HCT116 (cell line): ENCODE results near the gene CCL7. TPM values are rescaled to one million over a fixed set of nuclear protein-coding genes. Genes with fewer than 3 reads are reported as not detected.

ENCODE experiments used
- ATAC-seq: fragments of 200-7000 bp; cut with Tn5 transposase; 2 replicates; pipeline ENCODE4 v1.9.1; 2020; ENCODE audit warnings: mild to moderate bottlenecking, moderate library complexity
- BruUV-seq: library from RNA; stranded (reverse); fragments of 400-500 nt; replicated peaks from 2 replicates; lab custom pipeline; 2021; lab: Mats Ljungman, UMichigan
- CTCF ChIA-PET: fragments of 300-600 bp; sonication (Branson Sonifier 250); formaldehyde crosslinking; loops from one replicate; lab custom pipeline; 2021; ENCODE audit warnings: antibody characterized with exemption; lab: Charles Lee
- POLR2A ChIA-PET: fragments of 300-600, 350-600 bp; sonication (Branson Sonifier 250); formaldehyde crosslinking; loops from one replicate; lab custom pipeline; 2021; ENCODE audit warnings: antibody characterized with exemption; lab: Charles Lee
- RAD21 ChIA-PET, 2 experiments: fragments of 300-600 bp; sonication (Branson Sonifier 250); formaldehyde crosslinking; loops; one replicate each; lab custom pipeline; 2023; ENCODE audit warnings: low total read pairs in 2 of 2; ENCODE audit not compliant: uncharacterized antibody in 2 of 2, unreplicated experiment in 2 of 2, low non-redundant PET in 1 of 2; lab: Charles Lee
- DNase-seq: peaks from one replicate; pipeline ENCODE4 v3.0.0-alpha.2; 2010; ENCODE audit warnings: low read depth, low spot score
- H2AFZ ChIP-seq: fragments of 200-600 bp; shearing (Covaris generic), sonication (generic); 2 replicates; pipeline ENCODE4 v1.6.1; 2017; ENCODE audit warnings: low read depth, mixed run types, mixed read lengths, antibody characterized with exemption, low read length; ENCODE audit not compliant: poor library complexity, severe bottlenecking
- H3K27ac ChIP-seq: 2 replicates; pipeline ENCODE4 v1.5.1; 2012; ENCODE audit warnings: low read depth, low read length
- H3K27me3 ChIP-seq: fragments of 200-600 bp; sonication (generic); 2 replicates; pipeline ENCODE4 v1.6.1; 2016; ENCODE audit warnings: mixed run types, low read length, mixed read lengths; ENCODE audit not compliant: insufficient read depth
- H3K36me3 ChIP-seq, 2 experiments: fragments of 200-500 bp in 1 of 2; fragments of 200-600 bp in 1 of 2; sonication (Bioruptor generic) in 1 of 2; sonication (generic) in 1 of 2; 2 replicates each; pipeline versions ENCODE4 v1.5.1 to v1.6.1; 2014 to 2016; ENCODE audit warnings: low read length in 2 of 2, inconsistent platforms in 1 of 2, mixed read lengths in 1 of 2, mixed run types in 1 of 2; ENCODE audit not compliant: insufficient read depth in 2 of 2, control insufficient read depth in 1 of 2
- H3K4me1 ChIP-seq, 2 experiments: fragments of 200-600 bp in 1 of 2; sonication (generic) in 1 of 2; 2 replicates each; pipeline versions ENCODE4 v1.5.1 to v1.6.1; 2012 to 2017; ENCODE audit warnings: low read length in 2 of 2, inconsistent platforms in 1 of 2, mild to moderate bottlenecking in 1 of 2, mixed read lengths in 1 of 2, mixed run types in 1 of 2, moderate library complexity in 1 of 2; ENCODE audit not compliant: insufficient read depth in 2 of 2, control insufficient read depth in 1 of 2
- H3K4me2 ChIP-seq: fragments of 200-600 bp; sonication (generic); 2 replicates; pipeline ENCODE4 v1.6.1; 2017; ENCODE audit warnings: mixed run types, low read length, mixed read lengths
- H3K4me3 ChIP-seq, 2 experiments: fragments of 200-600 bp in 1 of 2; sonication (generic) in 1 of 2; replicated peaks in 1 of 2; 2 replicates each; pipeline ENCODE4 v1.5.1; 2011 to 2016; ENCODE audit warnings: low read length in 2 of 2, control low read depth in 1 of 2, low read depth in 1 of 2, mild to moderate bottlenecking in 1 of 2, mixed read lengths in 1 of 2, mixed run types in 1 of 2
- H3K79me2 ChIP-seq: fragments of 200-600 bp; sonication (generic); 2 replicates; pipeline ENCODE4 v1.6.1; 2017; ENCODE audit warnings: mild to moderate bottlenecking, mixed run types, low read length, moderate library complexity, mixed read lengths; ENCODE audit not compliant: insufficient read depth
- H3K9ac ChIP-seq: fragments of 200-600 bp; sonication (generic); 2 replicates; pipeline ENCODE4 v1.6.1; 2016; ENCODE audit warnings: low read length, mixed read lengths
- H3K9me2 ChIP-seq: fragments of 200-600 bp; sonication (generic), shearing (Covaris generic); 2 replicates; pipeline ENCODE4 v1.6.1; 2017; ENCODE audit warnings: mixed run types, mild to moderate bottlenecking, moderate library complexity; ENCODE audit not compliant: insufficient read depth
- H3K9me3 ChIP-seq, 2 experiments: fragments of 200-500 bp in 1 of 2; fragments of 200-600 bp in 1 of 2; sonication (Bioruptor generic) in 1 of 2; sonication (generic) in 1 of 2; 2 replicates each; pipeline ENCODE4 v1.6.1; 2014 to 2017; ENCODE audit warnings: low read length in 2 of 2, mixed read lengths in 2 of 2, inconsistent platforms in 1 of 2, low read depth in 1 of 2, mild to moderate bottlenecking in 1 of 2, mixed run types in 1 of 2, moderate library complexity in 1 of 2; ENCODE audit not compliant: control insufficient read depth in 1 of 2, insufficient read depth in 1 of 2
- H4K20me1 ChIP-seq: fragments of 200-600 bp; sonication (generic), shearing (Covaris generic); 2 replicates; pipeline ENCODE4 v1.6.1; 2017; ENCODE audit warnings: mixed run types, mild to moderate bottlenecking, moderate library complexity; ENCODE audit not compliant: insufficient read depth
- CBX3 ChIP-seq: IDR thresholded peaks from 2 replicates; pipeline ENCODE4 v1.6.1; 2012; ENCODE audit warnings: low read depth
- POLR2AphosphoS5 ChIP-seq: IDR thresholded peaks from 2 replicates; pipeline ENCODE4 v1.6.1; 2011; ENCODE audit warnings: mild to moderate bottlenecking, low read depth, low read length, moderate library complexity
- intact Hi-C: fragments of 100-400 bp; cut with micrococcal nuclease; formaldehyde crosslinking; loops from 2 replicates; pipeline ENCODE4 v1.10.0; 2022
- total RNA-seq: library from RNA; stranded (reverse); gene quantifications from one replicate; pipeline ENCODE4 v1.2.1, GENCODE V29; 2021; ENCODE audit not compliant: unreplicated experiment
- TF ChIP-seq, protein P1 (sequence below), 3 experiments: fragments of 200-600 bp in 1 of 3; sonication (generic) in 1 of 3; IDR thresholded peaks in 2 of 3; conservative IDR thresholded peaks in 1 of 3; 2 replicates each; pipeline ENCODE4 v1.5.1; 2012 to 2017; ENCODE audit warnings: low read depth in 2 of 3, low read length in 2 of 3, antibody characterized with exemption in 1 of 3, borderline replicate concordance in 1 of 3, control low read depth in 1 of 3, mild to moderate bottlenecking in 1 of 3, mixed read lengths in 1 of 3, mixed run types in 1 of 3, moderate library complexity in 1 of 3; ENCODE audit not compliant: insufficient read depth in 1 of 3

Gene CCL7
- total RNA-seq, 1 experiment from 2014 or later: not detected

- POLR2A ChIA-PET: no interaction called here
Observed at GRCh38 chr17:34319039-34319483, 49.0 kb downstream of the CCL7 start, which contains the start of gene CCL8. CCL8 (plus strand) TSS chr17:34319435; CDS start chr17:34319502, 67 bp downstream.

More at GRCh38 chr17:34319039-34319483, 49.0 kb downstream of the CCL7 start, which contains the start of gene CCL8:
- Histone ChIP-seq H3K36me3 (no peaks in the 10 kb centered on the region), H3K4me3 (no peak within 1 kb of the TSS), H3K27ac (no peak within 1 kb of the TSS), H3K9me3 (no peaks in the 10 kb centered on the region), H4K20me1 (no peaks in the 10 kb centered on the region), H3K79me2 (no peaks in the 10 kb centered on the region), H3K27me3 (peaks cover 8% of the 10 kb centered on the region; the same call in 1 of the 2 replicates), H3K4me1 (no peaks in the 10 kb centered on the region), H3K9ac (no peak within 1 kb of the TSS), H3K4me2 (no peak within 1 kb of the TSS), H3K9me2 (no peaks in the 10 kb centered on the region), H2AFZ (no peak within 1 kb of the TSS)
- no peak for ATAC-seq
- ChIA-PET RAD21 (no interaction called here), CTCF (interaction anchor here (2.1 kb wide), 1 partner anchor 42 kb away, joined by 6 read pairs; no protein-coding TSS in a partner anchor)
- DNase-seq: no peak
- TF ChIP-seq POLR2AphosphoS5 (no peak), CBX3 (no peak)
- TF ChIP-seq, protein P1, sequence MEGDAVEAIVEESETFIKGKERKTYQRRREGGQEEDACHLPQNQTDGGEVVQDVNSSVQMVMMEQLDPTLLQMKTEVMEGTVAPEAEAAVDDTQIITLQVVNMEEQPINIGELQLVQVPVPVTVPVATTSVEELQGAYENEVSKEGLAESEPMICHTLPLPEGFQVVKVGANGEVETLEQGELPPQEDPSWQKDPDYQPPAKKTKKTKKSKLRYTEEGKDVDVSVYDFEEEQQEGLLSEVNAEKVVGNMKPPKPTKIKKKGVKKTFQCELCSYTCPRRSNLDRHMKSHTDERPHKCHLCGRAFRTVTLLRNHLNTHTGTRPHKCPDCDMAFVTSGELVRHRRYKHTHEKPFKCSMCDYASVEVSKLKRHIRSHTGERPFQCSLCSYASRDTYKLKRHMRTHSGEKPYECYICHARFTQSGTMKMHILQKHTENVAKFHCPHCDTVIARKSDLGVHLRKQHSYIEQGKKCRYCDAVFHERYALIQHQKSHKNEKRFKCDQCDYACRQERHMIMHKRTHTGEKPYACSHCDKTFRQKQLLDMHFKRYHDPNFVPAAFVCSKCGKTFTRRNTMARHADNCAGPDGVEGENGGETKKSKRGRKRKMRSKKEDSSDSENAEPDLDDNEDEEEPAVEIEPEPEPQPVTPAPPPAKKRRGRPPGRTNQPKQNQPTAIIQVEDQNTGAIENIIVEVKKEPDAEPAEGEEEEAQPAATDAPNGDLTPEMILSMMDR (IDR thresholded peaks at IDR 0.05 in 2 of 3, conservative IDR thresholded peaks at IDR 0.05 in 1 of 3; ENCODE audit: borderline replicate concordance in 1 of 3, insufficient read depth in 1 of 3, low read depth in 2 of 3, low read length in 2 of 3): no peak
- intact Hi-C loops: no loop called here
- BruUV-seq: no TSS peak

Other genes with a start within 250 kb of the CCL7 start
- not detected for gene CCL2, start 14.9 kb upstream of the CCL7 start, total RNA-seq
- not detected for gene CCL11, start 15.5 kb downstream of the CCL7 start, total RNA-seq
- gene CCL8, start 49.2 kb downstream of the CCL7 start, total RNA-seq: not detected
- gene CCL13, start 86.3 kb downstream of the CCL7 start, total RNA-seq: not detected
- gene CCL1, start 93.0 kb downstream of the CCL7 start, total RNA-seq: not detected